HFFc6 (cell line): ENCODE data around the gene PGLYRP1. TPM values are rescaled to one million over a fixed set of nuclear protein-coding genes. Genes with fewer than 3 reads are reported as not detected.

ENCODE experiments used
- DNase-seq: peaks from one replicate; pipeline ENCODE4 v3.0.0-alpha.2; 2018
- H3K27ac Mint-ChIP-seq: 2 replicates; pipeline ENCODE4 v1.8.0; 2020; ENCODE audit warnings: mild to moderate bottlenecking, mixed read lengths
- H3K27me3 Mint-ChIP-seq: 2 replicates; pipeline ENCODE4 v1.8.0; 2021; ENCODE audit warnings: mild to moderate bottlenecking, moderate library complexity, mixed read lengths; ENCODE audit not compliant: insufficient read depth
- H3K36me3 Mint-ChIP-seq: 2 replicates; pipeline ENCODE4 v1.8.0; 2021; ENCODE audit warnings: low read depth, mixed read lengths
- H3K4me1 Mint-ChIP-seq: 2 replicates; pipeline ENCODE4 v1.8.0; 2020; ENCODE audit warnings: low read depth, mixed read lengths
- H3K4me3 Mint-ChIP-seq: 2 replicates; pipeline ENCODE4 v1.8.0; 2020; ENCODE audit warnings: mild to moderate bottlenecking, moderate library complexity, mixed read lengths
- H3K9me3 Mint-ChIP-seq: 2 replicates; pipeline ENCODE4 v1.8.0; 2020; ENCODE audit warnings: mild to moderate bottlenecking, mixed read lengths
- CTCF ChIP-seq: fragments of 200-600 bp; sonication (generic); IDR thresholded peaks from 2 replicates; pipeline ENCODE4 v1.5.0; 2021; ENCODE audit warnings: antibody characterized with exemption, mild to moderate bottlenecking
- total RNA-seq, 6 experiments: library from RNA; stranded (reverse); fragmentation: NEBNext Ultra II Directional; extraction: Animal tissue kit (Norgen Biotek cat#: 25700); gene quantifications; 2 replicates in 1 of 6; 3 replicates in 5 of 6; pipeline ENCODE4 v1.2.3, GENCODE V29; 2021

Gene PGLYRP1
- total RNA-seq, 6 experiments from 2014 or later: not detected

DNA sequence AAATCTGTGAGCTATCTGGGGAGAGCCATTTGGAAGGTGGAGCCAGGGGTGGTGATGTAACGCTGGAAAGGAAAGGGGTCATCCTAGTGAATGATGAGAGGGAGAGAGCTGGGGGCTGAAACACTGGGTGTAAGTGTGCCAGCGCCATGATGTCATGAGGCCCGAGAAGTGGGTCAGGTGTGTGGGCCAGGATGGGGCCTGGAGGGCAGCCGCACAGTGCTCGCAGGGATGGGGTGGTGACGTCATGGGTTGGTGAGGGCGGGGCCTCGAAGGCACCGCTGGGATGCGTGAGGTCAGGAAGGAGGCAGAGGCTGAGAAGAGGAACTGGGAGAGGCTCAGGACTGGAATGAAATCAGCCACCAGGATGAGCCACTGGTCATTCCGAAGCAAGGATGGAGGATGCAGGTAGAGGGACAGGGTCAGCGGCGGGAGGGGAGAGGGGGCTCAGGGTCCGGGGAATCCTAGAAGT, 23.2 kb downstream of the PGLYRP1 start:
- TF ChIP-seq CTCF: no peak
- Mint-ChIP-seq H3K4me3 (peak overlapping the region; percentile 33; the same call in 1 of the 2 replicates), H3K9me3 (no peaks in the 10 kb centered on the region), H3K36me3 (peaks cover 8% of the 10 kb centered on the region), H3K27me3 (no peaks in the 10 kb centered on the region; the same call in 1 of the 2 replicates), H3K27ac (no peak overlapping the region), H3K4me1 (peaks cover 15% of the 10 kb centered on the region)
- DNase-seq: no peak

DNA sequence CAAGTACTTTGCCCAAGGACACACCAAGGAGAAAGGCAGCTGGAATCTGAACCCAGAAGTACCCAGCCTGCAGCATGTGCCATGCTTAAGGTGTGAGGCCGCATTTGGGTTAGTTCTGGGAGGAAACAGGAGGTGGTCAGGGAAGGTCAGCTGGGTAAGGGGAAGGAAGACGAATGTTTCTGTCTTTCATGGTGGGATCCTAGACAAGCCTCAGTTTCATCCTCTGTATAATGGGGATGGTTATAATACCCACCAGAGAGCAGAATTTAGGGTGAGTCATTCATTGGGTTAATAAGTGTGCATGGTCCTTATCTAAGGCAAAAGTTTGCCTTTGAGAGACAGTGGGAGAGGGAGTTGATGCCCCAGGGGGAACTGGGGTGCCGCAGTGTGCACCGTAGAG, 24.0 kb downstream of the PGLYRP1 start:
- H3K4me3 Mint-ChIP-seq: no peak overlapping the region

DNA sequence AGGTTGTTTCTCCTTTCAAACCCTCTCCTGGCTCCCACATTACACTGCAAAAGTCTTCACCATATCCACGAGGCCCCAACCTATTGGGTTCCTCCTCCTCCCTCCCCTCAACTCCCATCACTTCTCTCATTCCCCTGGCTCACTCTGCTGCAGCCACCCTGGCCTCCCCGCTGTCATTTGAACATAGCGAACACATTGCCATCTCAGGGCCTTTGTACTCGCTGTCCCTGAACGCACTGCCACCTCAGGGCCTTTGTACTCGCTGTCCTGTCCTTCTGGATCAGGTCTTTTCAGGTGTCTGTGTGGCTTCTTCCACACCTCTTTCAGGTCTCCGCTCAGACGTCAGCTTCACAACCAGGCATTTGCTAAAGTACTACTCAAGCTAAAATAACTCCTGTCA, 25.9 kb downstream of the PGLYRP1 start:
- H3K4me3 Mint-ChIP-seq: no peak overlapping the region; the same call in 1 of the 2 replicates
- H3K27me3 Mint-ChIP-seq: no peaks in the 10 kb centered on the region; the same call in 1 of the 2 replicates
- no peak for DNase-seq
- no peaks in the 10 kb centered on the region for H3K9me3 Mint-ChIP-seq
- no peak for TF ChIP-seq CTCF
- H3K27ac Mint-ChIP-seq: no peak overlapping the region
- H3K36me3 Mint-ChIP-seq: peaks cover 8% of the 10 kb centered on the region
- H3K4me1 Mint-ChIP-seq: peaks cover 15% of the 10 kb centered on the region

More for the DNA sequence above, 24.0 kb downstream of the PGLYRP1 start:
- TF ChIP-seq CTCF: no peak
- H3K36me3 Mint-ChIP-seq: peaks cover 8% of the 10 kb centered on the region
- DNase-seq: no peak
- H3K27ac Mint-ChIP-seq: no peak overlapping the region
- H3K4me1 Mint-ChIP-seq: peaks cover 15% of the 10 kb centered on the region
- H3K9me3 Mint-ChIP-seq: no peaks in the 10 kb centered on the region
- no peaks in the 10 kb centered on the region; the same call in 1 of the 2 replicates for H3K27me3 Mint-ChIP-seq

DNA sequence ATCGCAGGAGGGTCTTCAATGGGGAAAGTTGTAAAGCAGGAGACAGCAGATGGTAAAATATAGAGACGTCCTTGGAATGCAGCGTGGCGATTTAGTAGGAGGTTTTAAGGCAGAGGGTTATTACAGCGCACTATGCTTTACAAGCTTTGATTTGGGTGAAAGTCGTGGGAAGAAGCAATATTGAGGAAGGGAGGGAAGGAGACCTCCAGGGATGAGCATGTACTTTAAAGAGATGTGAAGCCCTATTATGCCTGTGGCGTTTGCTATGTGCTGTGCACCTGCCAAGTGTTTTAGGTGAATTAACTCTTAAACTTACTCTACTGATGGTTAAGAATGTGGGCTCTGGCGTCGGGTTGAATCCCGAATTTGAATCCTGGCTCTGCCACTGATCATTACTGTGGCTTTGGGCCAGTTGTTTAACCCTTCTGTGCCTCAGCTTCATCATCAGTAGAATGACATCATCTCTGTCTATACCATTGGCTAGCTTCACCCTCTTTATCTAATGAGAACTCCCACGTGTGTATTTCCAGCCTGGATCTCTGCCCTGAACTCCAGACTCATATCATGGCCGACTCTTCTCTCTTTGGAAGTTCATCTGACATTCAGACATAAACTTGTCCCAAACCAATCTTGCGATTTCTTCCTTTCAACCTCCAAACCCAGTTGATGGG, 27.0 kb downstream of the PGLYRP1 start:
- peaks cover 15% of the 10 kb centered on the region for H3K4me1 Mint-ChIP-seq
- no peak for DNase-seq
- no peak overlapping the region for H3K27ac Mint-ChIP-seq

DNA sequence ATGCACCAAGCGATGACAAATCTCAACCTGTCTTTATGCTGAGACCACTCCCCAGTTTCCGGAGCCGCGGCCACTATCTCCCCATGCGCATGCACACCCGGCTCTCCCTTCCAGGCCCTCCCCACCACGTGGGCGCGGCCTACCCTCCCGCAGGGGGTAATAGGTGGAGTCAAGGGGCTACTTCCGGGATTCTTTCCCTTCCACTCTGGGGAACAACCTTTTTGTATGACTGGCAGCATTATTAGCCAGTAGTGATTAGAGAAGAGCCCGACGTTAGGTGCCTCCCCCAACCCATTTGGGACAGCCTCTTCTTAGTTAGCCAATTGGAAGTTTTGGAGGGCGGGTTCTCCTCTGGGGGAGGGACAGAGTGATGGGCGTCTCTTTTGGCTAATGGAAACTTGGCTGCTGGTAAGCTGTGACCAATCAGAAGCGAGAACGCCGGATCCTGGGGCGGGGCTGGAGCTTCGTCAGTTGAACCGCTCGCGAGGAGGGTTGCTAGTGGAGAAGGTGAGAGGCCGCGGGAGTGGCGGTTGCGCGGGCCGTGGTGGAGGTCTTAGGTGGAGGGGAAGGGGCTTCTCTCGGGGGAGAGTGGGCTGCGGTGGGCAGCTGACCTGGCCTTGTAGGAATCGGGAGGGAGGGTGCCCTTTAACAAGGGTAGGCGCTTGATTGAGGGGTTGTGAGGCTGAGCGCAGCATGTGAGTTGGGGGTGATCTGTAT, 27.7 kb downstream of the PGLYRP1 start, which contains the start of gene CCDC61:
TSS of gene CCDC61 (plus strand) at position 470 of the 717 bp plus-strand sequence. CDS start 7,552 bp downstream, outside the sequence.
- H3K36me3 Mint-ChIP-seq: peaks cover 8% of the 10 kb centered on the region
- no peak for TF ChIP-seq CTCF
- peaks cover 7% of the 10 kb centered on the region for H3K27me3 Mint-ChIP-seq
- peaks cover 11% of the 10 kb centered on the region for H3K4me1 Mint-ChIP-seq
- no peak within 1 kb of the TSS for H3K4me3 Mint-ChIP-seq
- H3K9me3 Mint-ChIP-seq: no peaks in the 10 kb centered on the region
- no peak within 1 kb of the TSS for H3K27ac Mint-ChIP-seq
- DNase-seq: peak; percentile 100

More for the DNA sequence above, 27.0 kb downstream of the PGLYRP1 start:
- H3K27me3 Mint-ChIP-seq: no peaks in the 10 kb centered on the region; the same call in 1 of the 2 replicates
- H3K9me3 Mint-ChIP-seq: no peaks in the 10 kb centered on the region
- H3K4me3 Mint-ChIP-seq: no peak overlapping the region
- H3K36me3 Mint-ChIP-seq: peaks cover 8% of the 10 kb centered on the region
- no peak for TF ChIP-seq CTCF
